ENCODE measurements around the gene CYFIP1.

CYFIP1 gene

DNA sequence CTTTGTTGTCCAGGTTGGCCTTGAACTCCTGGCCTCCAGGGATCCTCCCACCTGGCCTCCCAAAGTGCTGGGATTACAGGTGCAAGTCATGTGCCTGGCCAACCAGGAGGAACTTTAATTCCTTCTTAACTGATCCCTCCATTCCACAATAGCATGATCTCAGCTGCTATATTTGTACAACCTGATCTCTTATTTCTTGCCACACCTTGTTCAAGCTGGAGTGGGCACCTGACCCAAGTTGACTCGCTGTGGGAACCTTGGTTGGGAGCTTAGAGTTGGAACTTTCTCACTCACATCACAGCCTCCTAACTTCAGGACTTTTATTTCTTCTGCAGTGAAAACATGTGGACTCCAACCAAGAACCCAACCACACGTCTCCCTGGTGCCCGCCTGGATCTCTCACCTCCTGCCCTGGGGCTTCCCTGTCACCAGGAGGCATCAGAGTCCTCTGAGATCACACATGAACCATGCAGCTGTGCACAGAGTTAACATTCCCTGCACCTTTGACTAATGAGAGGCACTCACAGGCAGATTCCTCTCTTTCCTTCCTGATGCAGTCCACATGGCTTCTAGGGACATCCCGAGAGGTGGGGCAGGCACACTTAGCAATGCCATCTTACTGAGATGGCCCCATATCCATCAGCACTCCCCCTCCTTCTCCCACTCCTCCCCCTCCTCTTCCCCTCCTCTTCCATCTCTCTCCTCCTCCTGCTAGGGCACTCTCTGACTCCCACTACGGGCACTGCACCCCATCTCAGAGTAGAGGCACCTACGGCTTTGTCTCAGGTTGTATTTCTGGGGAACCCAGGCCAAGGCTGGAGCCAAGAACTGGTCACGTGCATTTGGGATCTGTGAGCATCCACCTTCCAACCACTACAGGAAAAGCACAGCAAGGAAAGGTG, 9.7 kb upstream of the CYFIP1 start:
- TF ChIP-seq SIN3A (IDR thresholded peaks at IDR 0.05; ENCODE audit: borderline replicate concordance, insufficient read depth, low read length) (no peak), FOXP2 (optimal IDR thresholded peaks at IDR 0.05; ENCODE audit: borderline replicate concordance, extremely low read depth, extremely low read length, insufficient read depth) (no peak), POLR2AphosphoS5 (IDR thresholded peaks at IDR 0.05; ENCODE audit: low read depth, low read length) (no peak), REST (IDR thresholded peaks at IDR 0.05; ENCODE audit: insufficient read depth in 1 of 2, low read depth in 2 of 2, low read length in 2 of 2) (no peak), TAF1 (IDR thresholded peaks at IDR 0.05; ENCODE audit: borderline replicate concordance, insufficient read depth, low read length) (no peak)

- TF ChIP-seq POLR2AphosphoS5 (IDR thresholded peaks at IDR 0.05; ENCODE audit: low read depth, low read length) (no peak), SIN3A (IDR thresholded peaks at IDR 0.05; ENCODE audit: borderline replicate concordance, insufficient read depth, low read length) (no peak), REST (IDR thresholded peaks at IDR 0.05; ENCODE audit: insufficient read depth in 1 of 2, low read depth in 2 of 2, low read length in 2 of 2) (no peak), FOXP2 (optimal IDR thresholded peaks at IDR 0.05; ENCODE audit: borderline replicate concordance, extremely low read depth, extremely low read length, insufficient read depth) (no peak), TAF1 (IDR thresholded peaks at IDR 0.05; ENCODE audit: borderline replicate concordance, insufficient read depth, low read length) (no peak)
These were observed 8.6 kb upstream of the CYFIP1 start for GRCh38 chr15:22988811-22989210.

DNA sequence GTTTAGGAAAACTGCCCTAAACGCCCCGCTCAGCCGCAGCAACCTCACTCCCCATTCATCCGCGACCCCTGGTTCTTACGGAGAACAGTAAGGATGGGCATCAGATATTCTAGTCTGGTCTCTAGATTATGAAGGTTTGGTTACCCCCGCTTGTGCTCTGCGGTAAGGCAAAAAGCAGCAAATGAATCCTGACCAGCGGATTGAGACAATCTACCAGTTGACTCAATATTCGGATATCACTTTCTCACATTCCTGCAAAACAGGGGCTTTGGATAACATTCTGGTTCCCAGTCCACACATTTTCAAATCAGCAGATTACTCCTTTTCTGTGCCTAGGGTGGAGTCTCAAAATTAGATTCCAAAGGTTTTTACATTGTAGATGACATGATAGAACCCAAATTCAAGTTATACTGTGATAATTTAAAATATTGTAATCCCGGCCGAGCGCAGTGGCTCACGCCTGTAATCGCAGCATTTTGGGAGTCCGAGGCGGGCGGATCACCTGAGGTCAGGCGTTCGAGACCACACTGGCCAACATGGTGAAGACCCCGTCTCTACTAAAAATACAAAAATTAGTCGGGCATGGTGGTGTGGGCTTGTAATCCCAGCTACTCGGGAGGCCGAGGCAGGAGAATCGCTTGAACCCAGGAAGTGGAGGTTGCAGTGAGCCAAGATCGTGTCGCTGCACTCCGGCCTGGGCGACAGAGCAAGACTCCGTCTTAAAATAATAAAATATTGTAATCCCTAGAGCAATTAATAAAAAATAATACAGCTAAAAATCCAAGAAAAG, 1.1 kb upstream of the CYFIP1 start:
- TF ChIP-seq FOXP2 (optimal IDR thresholded peaks at IDR 0.05; ENCODE audit: borderline replicate concordance, extremely low read depth, extremely low read length, insufficient read depth) (no peak), REST (IDR thresholded peaks at IDR 0.05; ENCODE audit: insufficient read depth in 1 of 2, low read depth in 2 of 2, low read length in 2 of 2) (no peak), TAF1 (IDR thresholded peaks at IDR 0.05; ENCODE audit: borderline replicate concordance, insufficient read depth, low read length) (no peak)

GRCh38 chr15:22979238-22980188, 655 bp downstream of the CYFIP1 start:
- no peak for TF ChIP-seq REST (IDR thresholded peaks at IDR 0.05; ENCODE audit: insufficient read depth in 1 of 2, low read depth in 2 of 2, low read length in 2 of 2)
- TF ChIP-seq TAF1 (IDR thresholded peaks at IDR 0.05; ENCODE audit: borderline replicate concordance, insufficient read depth, low read length): no peak
- TF ChIP-seq POLR2AphosphoS5 (IDR thresholded peaks at IDR 0.05; ENCODE audit: low read depth, low read length): no peak
- peak; percentile 62; the same call in 1 of the 2 replicates for TF ChIP-seq SIN3A (IDR thresholded peaks at IDR 0.05; ENCODE audit: borderline replicate concordance, insufficient read depth, low read length)
- peak; percentile 11 for TF ChIP-seq FOXP2 (optimal IDR thresholded peaks at IDR 0.05; ENCODE audit: borderline replicate concordance, extremely low read depth, extremely low read length, insufficient read depth)
